DND-41 (cell line): ENCODE data around the gene TPK1.

ENCODE experiments used
- ATAC-seq: fragments of 200-7000 bp; cut with Tn5 transposase; 3 replicates; pipeline ENCODE4 v1.9.1; 2021; ENCODE audit warnings: low read depth; ENCODE audit not compliant: insufficient read depth
- DNase-seq: peaks from one replicate; pipeline ENCODE4 v3.0.0-alpha.2; 2020
- H2AFZ ChIP-seq: 2 replicates; pipeline ENCODE4 v1.6.0; 2012; ENCODE audit warnings: low read depth, low read length
- H3K27ac ChIP-seq: 2 replicates; pipeline ENCODE4 v1.5.1; 2012; ENCODE audit warnings: low read length, inconsistent platforms
- H3K27me3 ChIP-seq: fragments of 200-600 bp; sonication (generic); 2 replicates; pipeline ENCODE4 v1.6.0; 2012; ENCODE audit warnings: low read length, mild to moderate bottlenecking, inconsistent platforms; ENCODE audit not compliant: insufficient read depth, poor library complexity
- H3K36me3 ChIP-seq: 2 replicates; pipeline ENCODE4 v1.5.1; 2012; ENCODE audit warnings: low read length, inconsistent platforms; ENCODE audit not compliant: insufficient read depth
- H3K4me1 ChIP-seq: 2 replicates; pipeline ENCODE4 v1.5.1; 2012; ENCODE audit warnings: mild to moderate bottlenecking, low read length; ENCODE audit not compliant: insufficient read depth
- H3K4me2 ChIP-seq: 2 replicates; pipeline ENCODE4 v1.6.0; 2012; ENCODE audit warnings: mild to moderate bottlenecking, moderate library complexity, low read length, inconsistent platforms; ENCODE audit not compliant: insufficient read depth
- H3K4me3 ChIP-seq, 2 experiments: fragments of 200-600 bp in 1 of 2; shearing (Covaris generic) in 1 of 2; 2 replicates each; pipeline ENCODE4 v1.5.1; 2012 to 2016; ENCODE audit warnings: inconsistent platforms in 2 of 2, low read length in 2 of 2, mild to moderate bottlenecking in 2 of 2, low read depth in 1 of 2, moderate library complexity in 1 of 2
- H3K79me2 ChIP-seq: 2 replicates; pipeline ENCODE4 v1.6.0; 2012; ENCODE audit warnings: low read length, inconsistent platforms; ENCODE audit not compliant: insufficient read depth
- H3K9ac ChIP-seq: 2 replicates; pipeline ENCODE4 v1.6.0; 2012; ENCODE audit warnings: low read depth, mild to moderate bottlenecking, inconsistent platforms, low read length, moderate library complexity
- H3K9me3 ChIP-seq: 2 replicates; pipeline ENCODE4 v1.5.1; 2012; ENCODE audit warnings: low read length, moderate library complexity, mild to moderate bottlenecking, inconsistent platforms; ENCODE audit not compliant: insufficient read depth, severe bottlenecking
- H4K20me1 ChIP-seq: 2 replicates; pipeline ENCODE4 v1.6.0; 2012; ENCODE audit warnings: low read length; ENCODE audit not compliant: insufficient read depth
- EZH2 ChIP-seq: IDR thresholded peaks from 3 replicates; pipeline ENCODE4 v1.6.1; 2012; ENCODE audit warnings: borderline replicate concordance, low read depth, mild to moderate bottlenecking, moderate library complexity, low read length, inconsistent platforms; ENCODE audit not compliant: severe bottlenecking
- TF ChIP-seq, protein P1 (sequence below): IDR thresholded peaks from 2 replicates; pipeline ENCODE4 v1.5.1; 2012; ENCODE audit warnings: borderline replicate concordance, low read length, moderate library complexity, mild to moderate bottlenecking; ENCODE audit not compliant: poor library complexity, severe bottlenecking; ENCODE audit errors: extremely low read depth

TPK1 gene

DNA sequence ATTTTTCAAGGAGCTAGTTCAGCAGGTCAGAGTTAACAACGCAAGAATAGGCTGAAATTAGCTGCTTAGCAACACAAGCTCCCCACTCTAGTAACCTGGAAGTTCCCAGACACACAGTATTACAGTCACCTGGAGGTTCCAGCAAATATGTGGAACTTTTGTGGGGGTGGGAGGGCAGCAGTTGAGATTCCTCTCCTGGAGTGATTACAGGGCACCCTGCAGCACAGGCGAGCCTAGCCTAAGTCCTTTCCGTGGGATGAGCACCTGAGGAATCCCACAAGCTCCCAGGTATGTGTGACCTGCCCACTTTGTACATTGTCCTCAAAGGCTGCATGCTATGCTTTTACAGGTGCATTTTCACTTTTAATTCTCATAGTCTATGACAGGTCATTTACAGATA lies 13.6 kb downstream of the TPK1 start:
- Histone ChIP-seq H4K20me1 (no peaks in the 10 kb centered on the region), H3K9ac (no peak overlapping the region), H3K27me3 (no peaks in the 10 kb centered on the region), H3K36me3 (no peaks in the 10 kb centered on the region), H3K4me1 (0 out of 2 replicates have a peak, but pooled peaks cover 5% of the 10 kb centered on the region), H3K9me3 (no peaks in the 10 kb centered on the region), H3K4me3 (no peak overlapping the region), H2AFZ (no peak overlapping the region), H3K4me2 (no peak overlapping the region), H3K79me2 (no peaks in the 10 kb centered on the region), H3K27ac (no peak overlapping the region)
- ATAC-seq (no peak), DNase-seq (no peak)
- TF ChIP-seq EZH2 = no peak
- TF ChIP-seq, protein P1, sequence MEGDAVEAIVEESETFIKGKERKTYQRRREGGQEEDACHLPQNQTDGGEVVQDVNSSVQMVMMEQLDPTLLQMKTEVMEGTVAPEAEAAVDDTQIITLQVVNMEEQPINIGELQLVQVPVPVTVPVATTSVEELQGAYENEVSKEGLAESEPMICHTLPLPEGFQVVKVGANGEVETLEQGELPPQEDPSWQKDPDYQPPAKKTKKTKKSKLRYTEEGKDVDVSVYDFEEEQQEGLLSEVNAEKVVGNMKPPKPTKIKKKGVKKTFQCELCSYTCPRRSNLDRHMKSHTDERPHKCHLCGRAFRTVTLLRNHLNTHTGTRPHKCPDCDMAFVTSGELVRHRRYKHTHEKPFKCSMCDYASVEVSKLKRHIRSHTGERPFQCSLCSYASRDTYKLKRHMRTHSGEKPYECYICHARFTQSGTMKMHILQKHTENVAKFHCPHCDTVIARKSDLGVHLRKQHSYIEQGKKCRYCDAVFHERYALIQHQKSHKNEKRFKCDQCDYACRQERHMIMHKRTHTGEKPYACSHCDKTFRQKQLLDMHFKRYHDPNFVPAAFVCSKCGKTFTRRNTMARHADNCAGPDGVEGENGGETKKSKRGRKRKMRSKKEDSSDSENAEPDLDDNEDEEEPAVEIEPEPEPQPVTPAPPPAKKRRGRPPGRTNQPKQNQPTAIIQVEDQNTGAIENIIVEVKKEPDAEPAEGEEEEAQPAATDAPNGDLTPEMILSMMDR = no peak

DNA sequence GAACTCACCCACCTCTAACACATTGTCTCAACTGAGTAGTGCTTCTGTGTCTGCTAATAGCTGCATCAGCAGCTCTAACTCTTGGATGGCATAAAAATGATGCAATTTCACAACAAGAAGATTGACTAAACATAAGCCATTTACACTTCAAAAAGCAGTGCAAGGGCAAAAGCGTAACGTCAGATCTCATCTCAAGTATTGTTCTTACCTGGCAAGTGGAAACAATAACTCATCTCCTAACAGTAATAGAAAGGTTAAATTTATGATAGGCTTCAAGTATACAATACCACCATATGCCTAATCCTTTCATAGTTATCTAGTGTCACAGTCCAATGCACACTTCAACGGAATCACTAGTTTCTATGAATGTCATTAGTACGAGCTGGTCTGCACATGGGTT lies 14.8 kb downstream of the TPK1 start:
- Histone ChIP-seq H3K9ac (no peak overlapping the region), H2AFZ (no peak overlapping the region), H3K27me3 (no peaks in the 10 kb centered on the region), H3K4me1 (0 out of 2 replicates have a peak, but pooled peaks cover 5% of the 10 kb centered on the region), H3K9me3 (no peaks in the 10 kb centered on the region), H3K4me3 (no peak overlapping the region), H4K20me1 (no peaks in the 10 kb centered on the region), H3K27ac (no peak overlapping the region), H3K36me3 (no peaks in the 10 kb centered on the region), H3K79me2 (no peaks in the 10 kb centered on the region), H3K4me2 (no peak overlapping the region)
- no peak for ATAC-seq
- no peak for DNase-seq
- TF ChIP-seq, protein P1 = no peak
- no peak for TF ChIP-seq EZH2

DNA sequence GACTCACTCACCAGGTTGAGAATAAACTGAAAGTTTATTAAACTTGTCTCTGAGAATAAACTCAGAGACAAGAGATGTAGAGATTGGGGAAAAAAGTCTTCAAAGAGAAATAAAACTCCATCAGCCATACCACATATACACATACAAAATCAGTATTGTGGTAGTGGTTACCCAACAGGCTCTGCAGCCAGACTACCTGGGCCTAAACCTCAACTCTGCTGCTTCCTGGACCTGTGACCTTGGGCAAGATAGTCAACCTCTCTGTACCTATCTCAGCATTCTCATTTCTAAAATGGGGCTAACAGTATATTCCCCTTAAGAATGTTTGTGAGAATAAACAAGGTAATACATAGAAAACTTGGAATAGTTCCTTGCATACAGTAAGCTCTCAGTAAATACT lies 15.3 kb downstream of the TPK1 start:
- H3K9ac ChIP-seq = no peak overlapping the region
- no peaks in the 10 kb centered on the region for H3K9me3 ChIP-seq
- H3K79me2 ChIP-seq = no peaks in the 10 kb centered on the region
- TF ChIP-seq EZH2 = no peak
- H3K27me3 ChIP-seq = no peaks in the 10 kb centered on the region
- no peak overlapping the region for H2AFZ ChIP-seq
- H3K4me1 ChIP-seq = 0 out of 2 replicates have a peak, but pooled peaks cover 5% of the 10 kb centered on the region
- H3K4me2 ChIP-seq = no peak overlapping the region
- no peaks in the 10 kb centered on the region for H3K36me3 ChIP-seq
- H3K27ac ChIP-seq = no peak overlapping the region
- ATAC-seq = no peak
- no peak for DNase-seq
- H3K4me3 ChIP-seq = no peak overlapping the region
- H4K20me1 ChIP-seq = no peaks in the 10 kb centered on the region

DNA sequence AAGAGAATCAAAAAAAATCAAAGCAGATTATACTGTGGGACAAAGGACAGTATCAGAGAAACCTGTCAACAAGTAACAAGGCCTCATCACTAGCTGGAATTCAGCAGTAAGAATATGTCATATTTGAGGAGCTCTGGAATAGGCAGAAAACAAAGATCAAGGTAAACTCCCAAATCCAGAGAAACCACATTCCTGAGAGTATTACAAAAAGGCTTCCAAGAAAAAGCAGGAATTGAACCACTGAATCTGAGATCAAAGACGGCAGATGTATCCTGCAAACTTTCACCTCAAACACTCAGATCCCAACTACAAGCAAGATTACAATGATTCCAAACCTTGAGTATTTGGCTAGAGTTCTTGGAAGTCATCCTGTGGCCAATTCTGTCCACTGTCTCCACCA lies 16.3 kb downstream of the TPK1 start:
- TF ChIP-seq EZH2 = no peak
- TF ChIP-seq, protein P1 = no peak
- Histone ChIP-seq H3K4me1 (0 out of 2 replicates have a peak, but pooled peaks cover 5% of the 10 kb centered on the region), H2AFZ (no peak overlapping the region), H3K27me3 (no peaks in the 10 kb centered on the region), H4K20me1 (no peaks in the 10 kb centered on the region), H3K4me3 (no peak overlapping the region), H3K27ac (no peak overlapping the region), H3K4me2 (no peak overlapping the region), H3K36me3 (no peaks in the 10 kb centered on the region), H3K79me2 (no peaks in the 10 kb centered on the region), H3K9ac (no peak overlapping the region), H3K9me3 (no peaks in the 10 kb centered on the region)
- ATAC-seq (no peak), DNase-seq (no peak)
